OCI-LY7 (cell line): Measurements from ENCODE around the gene ZDHHC22.

Experiments
- EZH2phosphoT487 ChIP-seq: fragments of 200-600 bp; sonication (generic); IDR thresholded peaks from 2 replicates; pipeline ENCODE4 v1.6.1; 2018; ENCODE audit warnings: low read depth, borderline replicate concordance, mild to moderate bottlenecking, mixed run types, antibody characterized with exemption, low read length, moderate library complexity, mixed read lengths
- TF ChIP-seq, protein P1 (sequence below): fragments of 200-600 bp; sonication (generic); conservative IDR thresholded peaks from 2 replicates; pipeline ENCODE4 v1.5.1; 2014; ENCODE audit warnings: mild to moderate bottlenecking, antibody characterized with exemption, low read length, moderate library complexity, mixed read lengths

DNA sequence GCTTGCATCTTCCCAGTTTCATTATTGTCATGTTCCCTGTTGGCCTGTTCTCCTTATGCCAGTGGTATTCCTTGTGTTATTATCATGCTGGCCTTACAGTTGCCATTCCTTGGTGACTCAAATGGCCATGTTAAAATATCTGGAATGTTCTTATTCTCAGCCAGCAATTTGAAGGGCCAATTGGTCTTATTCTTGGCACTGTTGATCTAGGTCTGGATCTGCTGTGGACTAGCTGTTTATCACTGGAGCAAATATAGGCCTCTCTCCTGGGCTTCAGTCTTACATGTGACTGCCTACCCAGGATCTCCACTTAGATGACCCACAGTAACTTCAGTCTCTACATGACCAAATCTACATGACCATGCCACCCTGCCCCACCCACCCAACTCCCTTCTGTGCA, 38.1 kb downstream of the ZDHHC22 start:
- TF ChIP-seq, protein P1, sequence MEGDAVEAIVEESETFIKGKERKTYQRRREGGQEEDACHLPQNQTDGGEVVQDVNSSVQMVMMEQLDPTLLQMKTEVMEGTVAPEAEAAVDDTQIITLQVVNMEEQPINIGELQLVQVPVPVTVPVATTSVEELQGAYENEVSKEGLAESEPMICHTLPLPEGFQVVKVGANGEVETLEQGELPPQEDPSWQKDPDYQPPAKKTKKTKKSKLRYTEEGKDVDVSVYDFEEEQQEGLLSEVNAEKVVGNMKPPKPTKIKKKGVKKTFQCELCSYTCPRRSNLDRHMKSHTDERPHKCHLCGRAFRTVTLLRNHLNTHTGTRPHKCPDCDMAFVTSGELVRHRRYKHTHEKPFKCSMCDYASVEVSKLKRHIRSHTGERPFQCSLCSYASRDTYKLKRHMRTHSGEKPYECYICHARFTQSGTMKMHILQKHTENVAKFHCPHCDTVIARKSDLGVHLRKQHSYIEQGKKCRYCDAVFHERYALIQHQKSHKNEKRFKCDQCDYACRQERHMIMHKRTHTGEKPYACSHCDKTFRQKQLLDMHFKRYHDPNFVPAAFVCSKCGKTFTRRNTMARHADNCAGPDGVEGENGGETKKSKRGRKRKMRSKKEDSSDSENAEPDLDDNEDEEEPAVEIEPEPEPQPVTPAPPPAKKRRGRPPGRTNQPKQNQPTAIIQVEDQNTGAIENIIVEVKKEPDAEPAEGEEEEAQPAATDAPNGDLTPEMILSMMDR: no peak
- no peak for TF ChIP-seq EZH2phosphoT487
